GM18867 (cell line): ENCODE measurements around the gene VPS25.
"Not testable (repeated sequence)": the region's sequence is repeated elsewhere in the genome, so short reads cannot be mapped to it uniquely, and the experiment has no call there.

Experiments used
- ATAC-seq: cut with Tn5 transposase; IDR thresholded peaks from one replicate; pipeline ENCODE4 v1.9.1; 2021; ENCODE audit warnings: mild to moderate bottlenecking, moderate library complexity; ENCODE audit not compliant: unreplicated experiment

Gene VPS25

GRCh38 chr17:42767512-42767911, 5.7 kb upstream of the VPS25 start:
- ATAC-seq, result no peak

- not testable (repeated sequence) for ATAC-seq
These were observed 5.2 kb upstream of the VPS25 start for GRCh38 chr17:42768006-42768405.

- ATAC-seq, result not testable (repeated sequence)
These were observed 3.3 kb upstream of the VPS25 start for GRCh38 chr17:42769964-42770363.

DNA sequence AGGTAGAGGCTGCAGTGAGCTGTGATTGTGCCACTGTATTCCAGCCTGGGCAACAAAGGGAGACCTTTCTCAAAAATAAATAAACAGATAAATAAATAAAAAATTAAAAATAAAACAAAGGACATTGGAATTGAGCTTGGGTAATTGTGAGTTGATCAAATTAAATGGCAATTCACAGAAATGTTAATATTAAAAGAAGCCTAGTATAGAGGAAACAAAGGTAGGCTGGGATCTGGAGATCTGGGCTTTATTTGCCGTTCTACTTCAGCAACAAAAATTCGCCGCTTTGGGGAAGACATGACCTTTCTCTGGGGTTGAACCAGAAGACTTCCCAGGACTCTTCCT, 332 bp upstream of the VPS25 start:
- ATAC-seq, result no peak

- ATAC-seq, result no peak
These were observed 957 bp downstream of the VPS25 start for GRCh38 chr17:42774066-42774745.

GRCh38 chr17:42775534-42776098, 2.4 kb downstream of the VPS25 start:
- ATAC-seq, result no peak

GRCh38 chr17:42778570-42778969, 5.3 kb downstream of the VPS25 start:
- no peak for ATAC-seq

GRCh38 chr17:42779304-42779935, 6.2 kb downstream of the VPS25 start:
- no peak for ATAC-seq

DNA sequence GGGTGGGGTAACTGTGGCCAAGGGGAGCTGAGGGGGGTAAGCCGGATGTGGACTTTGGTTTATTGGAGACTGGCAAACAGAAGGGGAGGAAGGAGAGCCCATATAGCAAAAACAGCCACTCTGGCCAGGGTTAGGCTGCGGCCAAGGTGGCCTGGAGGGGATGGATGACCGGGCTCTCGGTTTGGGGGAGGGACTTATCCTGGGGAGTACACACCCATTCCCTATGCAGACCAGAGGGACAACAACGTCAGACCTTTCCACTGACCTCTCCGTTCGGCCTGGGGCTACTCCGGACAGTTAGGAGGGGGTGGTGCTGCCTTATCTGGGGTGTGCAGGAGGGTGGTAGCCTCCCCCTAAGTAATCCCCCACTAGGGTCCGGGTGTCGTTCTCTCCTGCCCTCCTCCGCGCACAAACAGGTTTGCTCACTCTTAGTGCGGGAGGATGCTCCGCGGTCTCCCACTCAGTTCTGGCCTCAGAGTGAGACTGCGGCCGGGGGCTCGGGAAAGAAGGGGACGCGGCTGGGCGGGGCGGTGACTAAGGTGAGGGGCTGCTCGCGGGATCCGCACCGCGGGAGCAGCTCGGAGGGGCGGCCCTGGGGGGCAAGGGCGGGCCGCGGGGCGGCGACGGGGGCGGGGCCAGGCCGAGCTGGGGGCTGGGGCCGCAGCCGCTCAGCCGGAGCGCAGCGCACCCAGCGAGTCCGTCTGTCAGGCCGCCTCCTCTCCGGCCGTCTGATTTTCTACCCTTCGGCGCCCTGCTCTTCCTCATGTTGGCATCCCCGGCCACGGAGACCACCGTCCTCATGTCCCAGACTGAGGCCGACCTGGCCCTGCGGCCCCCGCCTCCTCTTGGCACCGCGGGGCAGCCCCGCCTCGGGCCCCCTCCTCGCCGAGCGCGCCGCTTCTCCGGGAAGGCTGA, 6.9 kb downstream of the VPS25 start, which contains the start of gene WNK4:
Gene WNK4 (plus strand): TSS at position 675 of the 915 bp plus-strand sequence. CDS start 89 bp downstream, at position 764.
- no peak for ATAC-seq

GRCh38 chr17:42780851-42781638, 7.8 kb downstream of the VPS25 start:
- ATAC-seq, result no peak

- no peak for ATAC-seq
These were observed 8.5 kb downstream of the VPS25 start for GRCh38 chr17:42781639-42782165.

- ATAC-seq, result no peak
These were observed 9.2 kb downstream of the VPS25 start for GRCh38 chr17:42782166-42783061.

- ATAC-seq, result no peak
These were observed 10.0 kb downstream of the VPS25 start for GRCh38 chr17:42783062-42783790.

- ATAC-seq, result no peak
These were observed 10.5 kb downstream of the VPS25 start for GRCh38 chr17:42783791-42784138.

DNA sequence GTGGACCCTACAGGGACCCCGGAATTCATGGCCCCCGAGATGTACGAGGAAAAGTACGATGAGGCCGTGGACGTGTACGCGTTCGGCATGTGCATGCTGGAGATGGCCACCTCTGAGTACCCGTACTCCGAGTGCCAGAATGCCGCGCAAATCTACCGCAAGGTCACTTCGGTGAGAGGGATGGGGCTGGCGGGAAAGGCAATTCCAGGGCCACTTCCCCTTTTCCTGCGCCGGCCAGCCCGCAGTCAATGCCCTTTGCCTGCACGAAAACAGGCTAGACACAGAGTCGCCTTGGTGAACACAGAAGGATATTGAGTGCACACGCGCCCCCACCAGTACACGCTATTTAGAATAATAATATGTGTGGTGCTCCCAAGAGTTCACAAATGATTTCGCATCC, 11.2 kb downstream of the VPS25 start:
- ATAC-seq, result no peak

- no peak for ATAC-seq
These were observed 11.8 kb downstream of the VPS25 start for GRCh38 chr17:42784811-42785592.

GRCh38 chr17:42787266-42787665, 14.0 kb downstream of the VPS25 start:
- no peak for ATAC-seq

- no peak for ATAC-seq
These were observed 18.7 kb downstream of the VPS25 start for GRCh38 chr17:42791948-42792347.
